ENCODE results near the gene CEP20.

The CEP20 gene

DNA sequence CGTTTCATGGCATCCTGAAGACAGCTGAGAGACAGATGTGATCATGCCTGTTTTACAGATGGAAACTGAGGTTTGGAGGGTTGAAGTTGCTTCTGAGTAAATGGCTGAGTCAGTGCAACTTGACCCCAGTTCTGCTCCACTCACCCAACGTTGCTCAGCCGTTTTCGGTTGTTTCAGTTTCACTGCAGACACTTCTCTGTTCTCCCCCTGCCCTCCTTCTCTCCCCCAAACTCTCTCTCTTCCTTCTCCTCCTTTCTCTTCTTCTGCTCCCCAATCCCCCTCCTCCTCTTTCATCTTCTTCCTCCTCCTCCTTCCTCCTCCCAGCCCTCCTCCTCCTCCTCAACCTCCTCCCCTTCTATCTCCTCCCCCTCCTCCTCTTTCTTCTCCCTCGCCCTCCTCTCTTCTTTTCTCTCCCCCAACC, 9.4 kb upstream of the CEP20 start:
- DNase-seq (ENCODE audit: low read depth): no peak

DNA sequence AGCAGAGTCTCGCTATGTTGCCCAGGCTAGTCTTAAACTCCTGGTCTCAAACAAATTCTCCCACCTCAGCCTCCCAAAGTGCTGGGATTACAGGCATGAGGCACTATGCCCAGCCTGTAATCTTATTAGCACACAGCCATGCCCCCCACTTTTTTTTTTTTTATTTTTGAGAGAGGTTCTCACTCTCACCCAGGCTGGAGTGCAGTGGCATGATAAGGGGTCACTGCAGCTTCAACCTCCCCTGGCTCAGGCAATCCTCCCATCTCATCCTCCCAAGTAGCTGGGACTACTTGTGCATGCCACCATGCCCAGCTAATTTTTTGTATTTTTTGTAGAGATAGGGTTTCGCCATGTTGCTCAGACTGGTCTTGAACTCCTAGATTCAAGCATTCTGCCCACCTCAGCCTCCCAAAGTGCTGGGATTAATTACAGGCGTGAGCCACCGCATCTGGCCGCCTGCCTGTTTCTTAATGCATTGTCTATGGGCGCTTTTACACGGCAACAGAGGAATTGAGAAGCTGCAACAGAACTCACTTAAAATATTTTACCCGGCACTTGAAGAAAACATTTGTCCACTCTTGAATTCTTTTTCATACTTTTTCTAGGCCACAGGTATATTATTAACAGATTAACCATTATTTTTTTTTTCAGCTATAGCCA, 8.8 kb upstream of the CEP20 start:
- no peak for DNase-seq (ENCODE audit: low read depth)

DNA sequence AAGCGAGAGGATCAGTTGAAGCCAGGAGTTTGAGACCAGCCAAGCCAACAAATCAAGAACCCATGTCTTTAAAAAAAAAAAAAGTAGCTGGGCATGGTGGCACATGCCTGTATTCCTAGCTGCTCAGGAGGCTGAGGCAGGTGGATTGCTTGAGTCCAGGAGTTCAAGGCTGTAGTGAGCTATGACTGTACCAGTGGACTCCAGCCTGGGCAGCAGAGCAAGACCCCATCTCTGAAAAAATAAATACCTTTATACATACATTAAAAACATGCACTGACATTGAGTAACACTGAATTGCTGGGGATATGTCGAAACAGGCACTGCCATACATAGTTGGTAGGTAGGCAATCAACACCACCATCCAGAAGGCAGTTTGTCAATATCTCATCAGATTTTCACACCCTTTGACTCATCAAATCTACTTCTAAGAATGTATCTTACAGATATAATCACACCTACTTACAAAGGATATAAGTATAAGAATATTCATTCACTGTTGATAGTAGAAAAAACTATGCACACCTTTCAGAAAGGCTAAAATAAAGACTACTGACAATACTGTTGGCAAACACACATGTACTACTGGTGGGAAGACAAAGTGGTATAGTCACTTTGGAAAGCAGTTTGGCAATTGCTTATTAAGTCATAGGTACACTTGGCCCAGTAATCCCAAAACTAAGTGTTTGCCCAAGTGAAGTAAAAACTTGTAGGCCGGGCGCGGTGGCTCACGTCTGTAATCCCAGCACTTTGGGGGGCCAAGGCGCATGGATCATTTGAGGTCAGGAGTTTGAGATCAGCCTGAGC, 6.4 kb upstream of the CEP20 start:
- DNase-seq (ENCODE audit: low read depth): no peak

DNA sequence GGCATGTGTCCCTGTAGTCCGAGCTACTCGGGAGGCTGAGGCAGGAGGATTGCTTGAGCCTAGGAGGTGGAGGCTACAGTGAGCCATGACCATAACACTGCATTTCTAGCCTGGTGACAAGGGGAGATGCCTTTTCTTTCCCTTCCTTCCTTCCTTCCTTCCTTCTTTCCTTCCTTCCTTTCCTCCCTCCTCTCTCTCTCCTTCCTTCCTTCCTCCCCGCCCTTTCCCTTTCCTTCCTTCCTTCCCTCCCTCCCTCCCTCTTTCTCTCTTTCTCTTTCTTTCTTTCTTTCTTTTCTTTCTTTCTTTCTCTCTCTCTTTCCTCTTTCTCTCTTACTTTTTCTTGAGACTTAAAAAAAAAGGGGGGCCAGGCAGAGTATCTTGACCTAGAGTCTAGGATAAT, 3.1 kb upstream of the CEP20 start:
- no peak for DNase-seq (ENCODE audit: low read depth)

DNA sequence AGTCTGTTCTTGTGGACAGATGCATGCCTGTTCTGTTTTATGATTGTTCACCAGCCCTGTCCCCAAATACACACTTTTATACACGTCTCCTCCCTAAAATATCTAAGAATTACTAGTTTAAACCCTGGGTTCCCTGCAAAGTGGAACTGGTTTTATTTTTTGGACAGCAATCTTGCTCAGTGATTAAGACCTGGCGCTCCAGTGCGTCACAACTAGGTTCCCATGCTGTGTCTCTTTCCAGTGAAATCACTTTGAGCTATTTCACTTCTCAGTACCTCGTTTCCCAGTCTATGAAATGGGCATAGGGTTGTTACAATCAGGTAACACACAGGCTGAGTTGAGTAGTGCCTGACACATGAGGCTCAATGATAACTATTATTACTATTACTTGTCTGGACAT, 1.1 kb downstream of the CEP20 start:
- DNase-seq (ENCODE audit: low read depth): no peak

DNA sequence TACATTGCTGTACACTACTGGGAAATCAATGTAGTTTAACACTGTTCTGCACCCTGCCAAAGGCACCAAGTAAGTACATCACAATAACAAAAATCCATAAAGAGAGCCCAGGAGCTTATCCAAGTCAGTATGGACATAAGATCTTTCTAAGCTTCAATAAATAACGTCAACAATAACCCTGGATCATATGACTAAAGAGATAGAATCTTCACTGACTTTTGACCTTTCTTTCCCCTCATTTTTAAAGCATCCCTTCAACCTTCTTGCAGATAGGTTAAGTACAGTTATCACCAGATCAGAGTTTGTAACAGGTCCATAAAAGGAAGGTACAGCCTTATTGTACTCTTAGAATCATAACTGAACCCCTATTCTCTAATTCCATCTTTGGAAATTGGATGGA, 2.3 kb downstream of the CEP20 start:
- DNase-seq (ENCODE audit: low read depth): no peak

DNA sequence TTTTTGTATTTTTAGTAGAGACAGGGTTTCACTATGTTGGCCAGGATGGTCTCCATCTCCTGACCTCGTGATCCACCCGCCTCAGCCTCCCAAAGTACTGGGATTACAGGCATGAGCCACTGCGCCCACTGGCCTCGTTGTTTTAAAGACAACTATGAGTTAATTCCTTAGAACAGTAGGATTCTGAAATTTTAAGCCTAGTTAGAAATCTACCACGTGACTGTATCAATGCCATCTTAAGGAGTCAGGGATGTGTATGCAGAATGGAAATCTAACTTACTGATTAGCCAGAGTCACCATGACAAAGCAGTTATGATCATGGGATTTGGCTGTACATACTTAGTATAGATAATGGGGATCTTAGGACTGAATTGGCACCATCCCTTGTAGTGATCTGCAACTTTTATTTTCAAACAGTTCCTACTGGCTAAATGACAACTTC, 2.8 kb downstream of the CEP20 start:
- no peak for DNase-seq (ENCODE audit: low read depth)

DNA sequence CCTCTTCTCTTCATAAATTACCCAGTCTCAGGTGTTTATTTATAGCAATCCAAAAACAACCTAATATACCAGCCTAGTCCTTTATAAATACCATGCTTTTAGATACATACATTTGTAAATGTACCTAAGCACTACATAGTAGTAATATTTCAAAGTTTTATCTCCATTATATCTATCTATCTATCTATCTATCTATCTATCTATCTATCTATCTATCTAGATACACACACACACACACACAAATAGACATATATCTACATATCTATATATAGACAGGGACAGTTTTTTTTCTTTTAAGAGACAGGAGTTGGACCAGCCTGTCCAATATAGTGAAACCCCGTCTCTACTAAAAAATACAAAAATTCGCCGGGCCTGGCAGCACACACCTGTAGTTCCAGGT, 5.8 kb downstream of the CEP20 start:
- DNase-seq (ENCODE audit: low read depth): no peak

DNA sequence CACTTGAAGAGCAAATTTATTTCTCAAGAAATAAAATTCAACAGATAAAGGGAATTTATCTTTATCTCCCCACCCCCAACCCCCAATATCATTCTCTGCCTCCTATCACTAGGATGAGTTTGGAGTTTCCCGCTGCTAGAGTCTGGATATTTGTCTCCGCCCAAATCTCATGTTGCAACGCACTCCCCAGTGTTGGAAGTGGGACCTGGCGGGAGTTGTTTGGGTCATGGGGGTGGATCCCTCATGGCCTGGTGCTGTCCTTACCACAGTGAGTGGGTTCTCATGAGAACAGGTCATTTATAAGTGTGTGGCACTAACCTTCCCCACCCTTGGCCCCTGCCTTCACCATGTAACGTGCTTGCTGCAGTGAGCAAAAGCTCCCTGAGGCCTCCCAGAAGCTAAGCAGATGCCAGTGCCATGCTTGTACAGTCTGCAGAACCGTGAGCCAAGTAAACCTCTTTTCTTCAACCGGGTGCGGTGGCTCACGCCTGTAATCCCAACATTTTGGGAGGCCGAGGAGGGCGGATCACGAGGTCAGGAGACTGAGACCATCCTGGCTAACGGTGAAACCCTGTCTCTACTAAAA, 6.5 kb downstream of the CEP20 start:
- no peak for DNase-seq (ENCODE audit: low read depth)

DNA sequence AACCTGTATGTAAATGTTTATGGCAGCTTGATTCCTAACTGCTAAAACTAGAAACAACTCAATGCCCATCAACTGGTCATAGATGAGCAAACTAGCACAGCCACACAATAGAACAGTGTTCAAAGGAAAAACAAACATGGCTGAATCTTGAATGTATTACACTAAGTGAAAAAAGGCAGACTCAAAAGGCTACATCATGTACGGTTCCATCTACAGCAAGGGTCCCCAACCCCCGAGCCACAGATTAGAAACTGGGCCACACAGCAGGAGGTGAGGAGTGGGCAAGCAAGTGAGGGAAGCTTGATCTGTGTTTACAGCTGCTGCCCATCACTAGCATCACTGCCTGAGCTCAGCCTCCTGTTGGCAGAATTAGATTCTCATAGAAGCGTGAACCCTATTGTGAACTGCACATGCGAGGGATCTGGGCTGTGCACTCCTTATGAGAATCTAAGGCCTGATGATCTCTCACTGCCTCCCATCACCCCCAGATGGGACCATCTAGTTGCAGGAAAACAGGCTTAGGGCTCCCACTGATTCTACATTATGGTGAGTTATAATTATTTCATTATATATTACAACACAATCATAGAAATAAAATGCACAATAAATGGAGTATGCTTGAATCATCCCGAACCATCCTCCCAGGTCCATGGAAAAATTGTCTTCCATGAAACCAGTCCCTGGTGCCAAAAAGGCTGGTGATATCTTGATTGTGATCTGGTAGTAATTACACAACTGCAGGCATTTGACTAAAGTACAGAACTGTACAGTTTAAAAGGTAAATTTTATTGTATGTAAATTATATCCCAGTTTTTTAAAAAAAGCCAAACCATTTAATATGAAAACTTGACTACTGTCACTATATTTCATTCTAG, 7.7 kb downstream of the CEP20 start:
- no peak for DNase-seq (ENCODE audit: low read depth)

DNA sequence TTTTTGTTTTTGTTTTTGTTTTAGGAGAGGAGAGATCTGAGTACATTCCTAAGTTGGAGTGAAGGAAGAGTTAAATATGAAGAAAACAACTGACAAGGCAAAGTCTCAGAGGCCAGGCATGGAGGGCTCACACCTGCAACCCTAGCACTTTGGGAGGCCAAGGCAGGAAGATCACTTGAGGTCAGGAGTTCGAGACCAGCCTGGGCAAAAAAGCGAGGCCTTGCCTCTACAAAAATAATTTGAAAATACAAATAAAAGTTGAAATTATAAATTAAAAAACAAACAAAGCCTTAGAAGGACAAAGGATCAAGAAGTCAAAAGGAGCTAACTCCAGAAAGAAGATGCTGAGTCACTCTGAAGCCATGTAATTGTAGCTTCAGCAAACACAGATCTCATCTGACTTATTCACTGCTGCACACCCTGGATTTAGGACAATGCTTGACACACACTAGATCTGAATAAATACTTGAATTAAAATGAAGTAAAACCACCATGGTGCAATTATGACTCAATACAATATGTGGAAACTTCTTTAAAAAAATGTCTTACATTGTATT, 9.1 kb downstream of the CEP20 start:
- no peak for DNase-seq (ENCODE audit: low read depth)

DNA sequence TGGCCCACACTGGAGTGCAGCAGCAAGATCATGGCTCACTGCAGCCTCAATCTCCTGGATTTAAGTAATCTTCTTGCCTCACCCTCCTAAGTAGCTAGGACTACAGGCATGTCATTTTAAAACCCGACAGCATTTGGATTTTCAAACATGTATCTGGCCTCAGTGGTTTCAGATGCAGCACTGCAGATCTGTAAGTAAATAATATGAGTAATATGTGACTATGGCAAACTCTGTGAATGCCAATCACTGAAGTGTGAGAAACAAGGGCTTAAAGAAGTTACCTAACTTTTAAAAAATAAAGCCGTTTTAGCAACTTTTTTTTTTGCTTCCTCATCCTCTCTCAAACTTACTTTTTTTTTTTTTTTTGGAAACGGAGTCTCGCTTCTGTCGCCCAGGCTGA, 11.9 kb downstream of the CEP20 start:
- DNase-seq (ENCODE audit: low read depth): no peak

DNA sequence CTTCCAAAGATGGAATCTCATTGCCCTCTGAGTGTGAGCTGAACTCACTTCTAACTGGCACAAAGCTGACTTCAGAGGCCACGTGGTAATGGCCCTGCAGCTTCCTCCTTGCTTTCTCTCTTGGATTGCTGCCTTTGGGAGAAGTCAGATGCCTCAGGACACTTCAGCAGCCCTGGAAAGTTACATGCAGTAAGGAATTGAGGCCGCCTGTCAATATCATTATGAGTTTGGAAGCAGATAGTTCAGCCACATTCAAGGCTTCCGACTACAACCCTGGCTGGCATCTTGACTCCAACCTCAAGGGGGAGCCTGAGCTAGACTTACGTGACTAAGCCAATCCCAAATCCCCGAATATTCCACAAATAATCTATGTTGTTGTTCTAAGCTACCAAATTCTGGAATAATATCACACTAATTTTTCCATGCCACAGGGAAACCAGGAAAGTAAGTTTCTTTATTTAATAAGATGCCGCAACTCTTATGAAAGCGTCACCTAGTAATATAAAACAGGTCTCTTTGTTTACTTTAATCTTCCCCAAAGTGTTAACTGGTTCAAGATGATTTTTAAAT, 13.6 kb downstream of the CEP20 start:
- DNase-seq (ENCODE audit: low read depth): no peak

DNA sequence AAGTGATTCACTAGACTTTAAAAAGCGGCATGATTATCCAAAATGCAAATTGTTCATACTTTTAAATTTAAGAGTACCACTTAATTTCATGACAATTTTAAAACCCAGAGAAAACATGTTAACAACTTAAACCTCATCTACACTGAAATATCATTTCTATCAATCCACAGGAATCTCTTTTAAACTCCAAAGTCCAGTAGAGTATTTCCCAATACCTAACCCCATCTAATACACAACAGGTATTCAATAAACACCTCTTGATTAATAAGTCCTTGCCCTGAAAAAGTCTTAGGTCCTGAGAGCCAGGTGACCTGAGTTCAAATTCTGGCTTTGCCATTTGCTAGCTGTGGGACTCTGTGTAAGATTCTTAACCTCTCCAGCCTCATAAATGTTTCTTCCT, 14.7 kb downstream of the CEP20 start:
- no peak for DNase-seq (ENCODE audit: low read depth)

DNA sequence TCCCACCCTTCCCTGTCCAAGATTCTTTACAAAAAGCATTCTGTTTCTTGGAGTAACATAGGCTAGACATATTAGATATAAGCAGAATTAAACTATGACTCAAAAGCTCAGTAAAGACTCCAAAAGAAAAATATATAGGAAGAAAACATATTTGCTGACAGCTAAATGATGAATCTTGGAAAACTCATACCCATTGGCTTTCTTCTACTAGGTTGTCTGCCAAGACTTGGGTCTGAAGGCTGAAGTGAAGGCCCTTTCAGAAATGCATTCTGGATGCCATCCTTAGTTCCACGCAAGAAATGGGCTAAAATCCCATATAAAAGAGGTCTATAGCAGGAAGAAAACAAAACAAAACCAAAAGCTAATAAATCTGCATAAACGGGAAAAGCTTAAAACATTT, 15.1 kb downstream of the CEP20 start:
- no peak for DNase-seq (ENCODE audit: low read depth)

DNA sequence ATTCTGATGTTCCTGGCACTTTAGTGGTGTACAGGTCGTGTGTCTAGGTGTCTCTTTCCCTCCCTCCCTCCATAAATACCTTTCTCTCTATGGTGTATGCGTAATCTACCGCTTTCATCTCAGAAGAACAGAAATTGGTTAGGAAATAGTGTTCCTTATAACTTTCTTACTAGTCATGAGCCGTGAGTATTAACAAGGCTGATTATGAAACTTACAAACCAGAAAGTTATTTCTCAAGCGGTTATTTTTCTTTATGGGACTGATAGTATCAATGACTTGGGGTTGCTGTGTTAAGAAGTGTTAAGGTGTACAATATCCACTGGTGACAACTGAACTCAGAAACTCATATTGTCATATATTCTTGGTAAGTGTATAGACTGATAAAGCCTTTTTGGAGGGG, 18.4 kb downstream of the CEP20 start:
- no peak for DNase-seq (ENCODE audit: low read depth)

DNA sequence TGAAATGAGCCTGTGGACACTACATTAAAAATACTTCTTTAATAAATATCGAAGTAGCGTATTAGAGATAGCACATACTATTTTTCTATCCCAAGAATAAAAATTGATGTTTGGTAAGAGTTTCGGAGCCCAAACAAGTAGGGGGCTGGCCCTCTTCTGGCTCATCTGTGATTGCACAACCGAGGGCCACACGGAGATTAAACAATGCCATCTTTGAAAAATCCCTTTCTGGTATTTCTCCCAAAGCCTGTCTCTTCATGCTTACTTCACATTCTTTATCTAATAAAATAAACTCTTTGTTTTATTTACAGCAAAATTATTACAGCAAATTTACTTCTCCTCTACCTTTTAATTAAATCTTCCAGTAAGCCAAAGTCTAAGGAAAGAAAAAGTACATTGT, 22.0 kb downstream of the CEP20 start:
- DNase-seq (ENCODE audit: low read depth): no peak

DNA sequence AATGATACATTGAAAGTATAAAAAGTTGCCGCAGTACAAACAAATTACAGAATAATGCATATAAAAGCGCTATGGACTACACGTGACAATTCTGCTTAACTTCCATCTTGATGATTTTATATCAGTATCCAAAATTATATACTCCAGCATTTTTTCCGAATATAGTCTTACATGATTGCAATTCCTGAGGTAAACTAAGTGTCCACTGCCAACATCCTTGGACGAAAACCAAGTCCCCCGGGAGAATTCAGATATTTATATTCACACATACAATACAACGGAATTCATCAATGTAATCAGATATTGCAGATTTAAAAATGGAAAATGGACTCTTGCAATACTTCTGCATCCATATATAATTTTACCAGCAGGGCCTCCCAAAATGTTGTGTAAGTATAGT, 22.7 kb downstream of the CEP20 start:
- DNase-seq (ENCODE audit: low read depth): no peak

DNA sequence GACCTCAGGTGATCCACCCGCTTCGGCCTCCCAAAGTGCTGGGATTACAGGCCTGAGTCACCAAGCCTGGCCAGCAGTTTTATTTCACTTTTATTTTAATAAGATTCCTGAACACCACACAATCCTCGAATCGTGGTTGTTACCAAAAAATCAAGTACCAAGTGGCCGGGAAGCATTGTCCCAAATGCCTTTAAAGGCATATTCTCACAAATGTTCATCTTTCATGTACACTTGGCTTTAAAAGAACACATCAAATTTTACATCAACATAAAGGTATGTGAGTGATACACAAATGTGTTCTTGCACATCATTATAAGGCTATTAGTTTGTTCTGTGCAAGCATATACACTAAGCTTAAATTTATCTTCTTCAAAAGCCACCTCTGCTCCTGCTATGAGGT, 23.5 kb downstream of the CEP20 start:
- no peak for DNase-seq (ENCODE audit: low read depth)

DNA sequence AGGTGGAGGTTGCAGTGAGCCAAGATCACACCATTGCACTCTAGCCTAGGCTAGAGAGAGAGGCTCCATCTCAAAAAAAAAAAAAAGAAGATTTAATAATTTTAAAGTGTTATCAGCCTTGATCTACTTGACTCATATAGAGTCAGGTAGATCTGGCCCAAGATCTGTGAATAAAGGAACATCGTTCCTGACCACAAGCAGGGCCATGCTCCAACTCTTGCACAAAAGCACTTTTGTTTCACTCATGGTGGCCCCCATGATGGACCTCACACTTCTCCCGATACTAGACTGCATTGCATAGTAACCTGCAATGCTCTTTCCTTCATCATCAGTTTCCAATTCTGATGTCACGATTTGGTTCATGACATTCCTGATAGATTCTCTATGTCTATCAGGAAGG, 26.4 kb downstream of the CEP20 start:
- no peak for DNase-seq (ENCODE audit: low read depth)

DNA sequence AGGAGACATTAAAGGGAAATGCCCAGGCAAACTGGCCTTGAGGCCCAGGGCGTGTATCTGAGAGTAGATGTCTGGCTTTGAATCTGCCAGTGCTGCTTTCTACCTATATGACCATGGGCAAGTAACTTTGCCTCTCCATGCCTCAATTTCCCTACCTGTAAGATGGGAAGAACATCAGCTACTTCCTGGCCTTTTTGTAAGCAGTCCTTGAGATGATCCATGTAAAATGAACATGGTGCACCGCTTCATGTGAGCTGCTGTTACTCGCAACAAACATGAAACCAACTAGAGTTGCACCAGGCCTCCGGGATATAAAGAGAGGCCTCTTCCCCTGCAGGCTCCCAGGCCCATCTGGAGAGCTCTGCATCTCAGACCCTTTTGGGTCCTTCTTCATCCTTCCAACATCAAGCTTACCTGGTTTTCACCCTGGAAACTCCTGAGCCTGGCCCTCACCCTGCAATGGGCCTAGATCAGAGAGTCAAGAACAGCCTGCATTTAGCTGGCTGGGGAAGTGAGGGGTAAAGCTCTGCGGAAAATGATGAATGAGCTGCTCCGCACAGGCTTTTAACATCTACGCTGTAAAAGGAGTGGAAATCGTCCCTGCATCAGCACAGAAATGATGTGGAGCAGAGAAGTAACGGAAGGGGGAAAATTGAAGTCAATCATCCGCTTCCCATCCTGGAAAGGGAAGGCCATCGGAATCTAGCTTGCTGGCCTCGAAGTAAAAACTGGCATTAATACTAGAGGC, 29.3 kb downstream of the CEP20 start:
- no peak for DNase-seq (ENCODE audit: low read depth)

Data from activated T-helper 9 cell treated with anti-CD3 and anti-CD28 coated beads, Interleukin-2, amount 50 U/mL, for 16 hours (primary cell).